Hepatocyte (in vitro differentiated cells): ENCODE data around the gene OR2H2. TPM values are rescaled to one million over a fixed set of nuclear protein-coding genes. Genes with fewer than 3 reads are reported as not detected.
A peak's percentile ranks its signal among the peaks of the same experiment; 100 is the strongest.

Source experiments
- DNase-seq: peaks from one replicate; pipeline ENCODE4 v3.0.0-alpha.2; 2016; ENCODE audit warnings: low spot score
- H2AFZ ChIP-seq: fragments of 200-600 bp; sonication (generic); 2 replicates; pipeline ENCODE4 v1.6.0; 2016; ENCODE audit warnings: antibody characterized with exemption, mild to moderate bottlenecking
- H3K27ac ChIP-seq: fragments of 200-600 bp; sonication (generic); 2 replicates; pipeline ENCODE4 v1.5.1; 2016; ENCODE audit warnings: mild to moderate bottlenecking
- H3K27me3 ChIP-seq: fragments of 200-600 bp; sonication (generic); 2 replicates; pipeline ENCODE4 v1.6.1; 2016
- H3K36me3 ChIP-seq: fragments of 200-600 bp; sonication (generic); replicated peaks from 2 replicates; pipeline ENCODE4 v1.5.1; 2016; ENCODE audit warnings: low read depth; ENCODE audit not compliant: insufficient read depth
- H3K4me1 ChIP-seq: fragments of 200-600 bp; sonication (generic); 2 replicates; pipeline ENCODE4 v1.5.1; 2016; ENCODE audit warnings: mild to moderate bottlenecking, moderate library complexity; ENCODE audit not compliant: insufficient read depth
- H3K4me2 ChIP-seq: fragments of 200-600 bp; sonication (generic); 2 replicates; pipeline ENCODE4 v1.6.0; 2016
- H3K4me3 ChIP-seq: fragments of 200-600 bp; sonication (generic); 2 replicates; pipeline ENCODE4 v1.5.1; 2016; ENCODE audit warnings: mild to moderate bottlenecking
- H3K79me2 ChIP-seq: fragments of 200-600 bp; sonication (generic); 2 replicates; pipeline ENCODE4 v1.6.0; 2017; ENCODE audit warnings: mild to moderate bottlenecking
- H3K9me2 ChIP-seq: fragments of 200-600 bp; sonication (generic); replicated peaks from 2 replicates; pipeline ENCODE4 v1.6.0; 2017; ENCODE audit warnings: mild to moderate bottlenecking; ENCODE audit not compliant: insufficient read depth
- H3K9me3 ChIP-seq: fragments of 200-600 bp; sonication (generic); 2 replicates; pipeline ENCODE4 v1.5.1; 2016; ENCODE audit warnings: low read depth, mild to moderate bottlenecking
- H4K20me1 ChIP-seq: fragments of 200-600 bp; sonication (generic); 2 replicates; pipeline ENCODE4 v1.6.0; 2016; ENCODE audit warnings: mild to moderate bottlenecking; ENCODE audit not compliant: insufficient read depth, poor library complexity, severe bottlenecking
- CTCF ChIP-seq: fragments of 200-600 bp; sonication (generic); IDR thresholded peaks from 2 replicates; pipeline ENCODE4 v1.5.1; 2016; ENCODE audit warnings: antibody characterized with exemption, mild to moderate bottlenecking; ENCODE audit not compliant: poor library complexity
- EZH2 ChIP-seq: fragments of 200-600 bp; sonication (generic); IDR thresholded peaks from 2 replicates; pipeline ENCODE4 v1.6.1; 2016; ENCODE audit warnings: antibody characterized with exemption, mild to moderate bottlenecking, borderline replicate concordance
- EZH2phosphoT487 ChIP-seq: fragments of 200-600 bp; sonication (generic); IDR thresholded peaks from one replicate; pipeline ENCODE4 v1.6.1; 2018; ENCODE audit warnings: antibody characterized with exemption, mild to moderate bottlenecking, low read depth, moderate library complexity; ENCODE audit not compliant: unreplicated experiment, severe bottlenecking
- WGBS: methylation state at CpG from one replicate; pipeline ENCODE4 v1.1.6; 2016; ENCODE audit warnings: low lambda C conversion rate; ENCODE audit errors: missing lambda C conversion rate; 5-methylcytosine and 5-hydroxymethylcytosine counted together
- polyA plus RNA-seq: library from polyadenylated mRNA; unstranded; fragments of >200 nt; fragmentation: Nextera tagmentation; extraction: Ambion mirVana; gene quantifications from 2 replicates; pipeline ENCODE4 v1.2.1, GENCODE V29; 2016
- total RNA-seq: library from RNA; depleted of rRNA; stranded (reverse); fragments of >200 nt; gene quantifications from 2 replicates; pipeline ENCODE4 v1.2.3, GENCODE V29; 2014

The OR2H2 gene
- total and polyA plus RNA-seq, 2 experiments from 2014 or later: not detected

GRCh38 chr6:29630315-29630714 lies 45.4 kb downstream of the OR2H2 start:
- no peak overlapping the region for H2AFZ ChIP-seq
- no peak overlapping the region for H3K27ac ChIP-seq
- H3K9me2 ChIP-seq: no peaks in the 10 kb centered on the region
- WGBS: 89% methylated on average over 9 of the region's 9 CpGs
- no peak for TF ChIP-seq CTCF
- TF ChIP-seq EZH2phosphoT487: no peak
- no peak for TF ChIP-seq EZH2
- no peak for DNase-seq
- no peak overlapping the region for H3K4me2 ChIP-seq
- no peaks in the 10 kb centered on the region for H4K20me1 ChIP-seq
- H3K36me3 ChIP-seq: no peaks in the 10 kb centered on the region
- H3K27me3 ChIP-seq: peaks cover 13% of the 10 kb centered on the region
- no peaks in the 10 kb centered on the region for H3K79me2 ChIP-seq
- H3K4me3 ChIP-seq: no peak overlapping the region
- no peaks in the 10 kb centered on the region for H3K9me3 ChIP-seq
- H3K4me1 ChIP-seq: peaks cover 16% of the 10 kb centered on the region

GRCh38 chr6:29631209-29631810 lies 46.4 kb downstream of the OR2H2 start:
- Histone ChIP-seq H3K27ac (no peak overlapping the region), H3K9me2 (no peaks in the 10 kb centered on the region), H4K20me1 (no peaks in the 10 kb centered on the region), H3K27me3 (peaks cover 13% of the 10 kb centered on the region), H3K79me2 (no peaks in the 10 kb centered on the region), H3K4me2 (peak overlapping the region; percentile 84), H3K36me3 (no peaks in the 10 kb centered on the region), H3K9me3 (no peaks in the 10 kb centered on the region), H2AFZ (no peak overlapping the region), H3K4me1 (peaks cover 16% of the 10 kb centered on the region), H3K4me3 (no peak overlapping the region)
- TF ChIP-seq EZH2 (no peak), EZH2phosphoT487 (no peak), CTCF (no peak)
- WGBS: 30% methylated on average over 14 of the region's 14 CpGs
- DNase-seq: peak; percentile 38

- WGBS: 4% methylated on average over 17 of the region's 53 CpGs
- TF ChIP-seq EZH2 (no peak), CTCF (no peak), EZH2phosphoT487 (no peak)
- H3K9me2 ChIP-seq: no peaks in the 10 kb centered on the region
- H3K79me2 ChIP-seq: no peaks in the 10 kb centered on the region
- peak overlapping the region; percentile 53 for H3K4me3 ChIP-seq
- H3K27me3 ChIP-seq: peaks cover 13% of the 10 kb centered on the region
- no peaks in the 10 kb centered on the region for H3K9me3 ChIP-seq
- H3K4me2 ChIP-seq: peak overlapping the region; percentile 84
- peak overlapping the region; percentile 66 for H3K27ac ChIP-seq
- H3K4me1 ChIP-seq: peaks cover 15% of the 10 kb centered on the region
- peak overlapping the region; percentile 70 for H2AFZ ChIP-seq
- H4K20me1 ChIP-seq: no peaks in the 10 kb centered on the region
- peak; percentile 78 for DNase-seq
- no peaks in the 10 kb centered on the region for H3K36me3 ChIP-seq
Observed at GRCh38 chr6:29631860-29632731, 47.2 kb downstream of the OR2H2 start.
